ENCODE results near the gene UGT3A1.

Gene UGT3A1

DNA sequence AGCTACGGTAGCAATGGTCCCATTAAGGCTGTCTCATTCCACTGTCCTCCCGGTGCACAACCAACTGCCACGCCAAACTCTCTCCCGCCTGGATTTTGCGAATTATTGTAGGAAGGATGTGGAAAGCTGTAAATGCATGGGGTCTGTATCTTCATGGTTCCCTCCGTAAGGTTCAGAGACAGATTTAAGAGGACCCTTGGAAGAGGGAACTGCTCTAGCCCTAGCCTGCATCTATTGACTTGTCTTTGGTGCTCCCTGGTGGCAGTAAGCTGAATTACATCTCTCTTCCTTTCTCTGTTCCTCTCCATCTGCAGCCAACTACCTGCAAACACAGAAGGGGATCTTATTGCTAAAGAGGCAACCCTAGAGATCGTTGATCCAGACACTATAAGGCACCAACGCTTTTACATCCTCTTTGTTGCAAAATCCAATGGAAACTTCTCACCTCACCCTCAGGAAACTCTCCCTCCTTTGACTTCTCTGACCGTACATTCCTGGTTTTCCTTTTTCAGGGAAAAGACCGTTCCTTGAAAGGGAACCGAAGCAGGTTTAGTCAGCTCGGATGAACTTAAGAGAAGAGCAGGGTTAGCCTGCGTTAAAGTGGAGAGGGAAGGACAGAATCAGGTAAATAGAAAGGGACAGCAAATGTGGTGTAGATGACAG is 64.7 kb downstream of the UGT3A1 start:
- peak; percentile 68 for DNase-seq (ENCODE audit: low read depth)
- peak; percentile 82 for TF ChIP-seq CTCF (IDR thresholded peaks at IDR 0.05; ENCODE audit: insufficient read depth, low read depth, low read length, missing control alignments)
- H3K4me3 ChIP-seq (ENCODE audit: low read depth, low read length): no peak overlapping the region

DNA sequence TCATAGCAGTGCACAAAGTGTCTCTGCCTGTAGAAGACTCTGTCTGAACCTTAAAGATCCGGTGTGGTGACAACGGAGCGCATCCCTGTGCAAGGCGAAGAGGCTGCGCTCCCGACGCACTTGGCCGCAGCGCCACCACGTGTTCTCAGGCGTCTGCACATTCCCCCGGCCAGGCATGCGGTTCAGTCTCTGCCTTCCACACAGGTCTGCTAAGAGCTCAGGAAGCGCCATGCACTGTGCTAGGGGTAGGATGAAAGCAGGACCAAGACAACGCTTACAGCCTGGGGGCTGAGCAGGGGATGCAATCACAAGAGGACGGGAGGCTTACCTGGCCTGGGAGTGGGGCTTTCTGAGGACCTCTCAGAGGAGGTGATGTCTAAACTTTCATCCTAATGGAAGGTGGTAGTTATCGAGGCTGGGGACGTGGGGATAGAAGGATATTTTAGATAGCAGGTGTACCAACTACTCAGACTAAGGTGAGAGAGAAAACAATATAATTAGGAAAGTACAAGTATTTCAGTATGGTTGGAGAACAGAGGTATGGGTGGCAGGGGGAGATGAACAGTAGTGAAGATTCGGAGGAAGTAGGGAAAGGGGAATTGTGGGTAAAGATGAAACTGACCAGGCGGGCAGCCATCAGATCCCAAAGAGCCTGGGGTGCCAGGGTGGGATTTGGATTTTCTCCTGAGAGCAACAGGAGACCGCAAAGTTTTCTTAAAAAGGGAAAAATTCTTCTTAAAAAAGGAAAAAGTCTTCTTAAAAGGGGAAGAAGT is 66.1 kb downstream of the UGT3A1 start:
- TF ChIP-seq CTCF (IDR thresholded peaks at IDR 0.05; ENCODE audit: insufficient read depth, low read depth, low read length, missing control alignments): peak; percentile 82
- peak; percentile 89 for DNase-seq (ENCODE audit: low read depth)
- no peak overlapping the region for H3K4me3 ChIP-seq (ENCODE audit: low read depth, low read length)

- no peak for TF ChIP-seq CTCF (IDR thresholded peaks at IDR 0.05; ENCODE audit: insufficient read depth, low read depth, low read length, missing control alignments)
- no peak for DNase-seq (ENCODE audit: low read depth)
- H3K4me3 ChIP-seq (ENCODE audit: low read depth, low read length): no peak overlapping the region
These were observed 66.9 kb downstream of the UGT3A1 start for GRCh38 chr5:35924122-35924949.

DNA sequence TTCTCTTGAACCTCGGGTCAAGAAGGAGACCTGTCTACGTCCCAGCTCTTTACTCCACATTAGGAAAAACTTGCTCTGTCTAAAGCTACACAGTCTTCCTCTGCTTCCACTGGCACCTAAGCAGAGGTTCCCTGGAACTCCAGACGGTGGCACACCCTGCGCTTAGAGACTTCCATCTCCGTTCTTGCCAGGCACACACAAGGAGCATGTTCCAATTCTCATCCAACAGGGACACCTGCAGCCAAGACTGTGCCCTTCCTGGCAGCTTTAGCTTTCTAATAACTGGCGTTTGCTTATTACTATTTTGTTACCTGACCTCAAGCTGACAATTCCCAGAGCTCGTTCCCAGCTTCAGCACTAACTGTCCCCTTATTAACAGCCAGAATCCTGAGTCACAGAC is 68.7 kb downstream of the UGT3A1 start:
- TF ChIP-seq CTCF (IDR thresholded peaks at IDR 0.05; ENCODE audit: insufficient read depth, low read depth, low read length, missing control alignments): no peak
- H3K4me3 ChIP-seq (ENCODE audit: low read depth, low read length): no peak overlapping the region
- DNase-seq (ENCODE audit: low read depth): no peak

- DNase-seq (ENCODE audit: low read depth): no peak
- H3K4me3 ChIP-seq (ENCODE audit: low read depth, low read length): no peak overlapping the region
- TF ChIP-seq CTCF (IDR thresholded peaks at IDR 0.05; ENCODE audit: insufficient read depth, low read depth, low read length, missing control alignments): peak; percentile 7
These were observed 69.3 kb downstream of the UGT3A1 start for GRCh38 chr5:35921930-35922329.

DNA sequence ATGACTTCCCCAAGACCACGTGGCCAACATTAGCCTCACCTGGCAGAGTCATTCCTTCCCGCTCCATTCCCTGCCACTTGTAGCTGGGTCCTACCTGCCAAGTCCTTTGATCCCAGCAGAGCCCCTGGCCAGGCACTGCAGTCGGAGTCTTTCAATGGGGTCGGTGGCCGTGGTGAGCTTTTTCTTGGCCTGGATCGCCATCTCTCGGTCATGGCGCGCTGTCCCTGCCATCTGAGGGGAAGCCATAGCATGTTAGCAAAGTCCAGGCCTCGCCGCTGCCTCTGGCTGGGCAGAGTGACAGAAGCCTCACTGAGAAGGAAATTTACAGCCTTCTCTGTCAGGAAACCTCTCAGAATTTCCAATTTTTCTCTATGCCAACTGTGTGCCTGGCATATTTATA is 70.3 kb downstream of the UGT3A1 start:
- no peak for DNase-seq (ENCODE audit: low read depth)
- TF ChIP-seq CTCF (IDR thresholded peaks at IDR 0.05; ENCODE audit: insufficient read depth, low read depth, low read length, missing control alignments): no peak
- no peak overlapping the region for H3K4me3 ChIP-seq (ENCODE audit: low read depth, low read length)

All from GM12865 (cell line).